ENCODE measurements around the gene PDGFRB.

GRCh38 chr5:150118561-150119229 is 37.0 kb downstream of the PDGFRB start:
- TF ChIP-seq EZH2 (IDR thresholded peaks at IDR 0.05; ENCODE audit: low read depth) = no peak
- TF ChIP-seq, protein P1, sequence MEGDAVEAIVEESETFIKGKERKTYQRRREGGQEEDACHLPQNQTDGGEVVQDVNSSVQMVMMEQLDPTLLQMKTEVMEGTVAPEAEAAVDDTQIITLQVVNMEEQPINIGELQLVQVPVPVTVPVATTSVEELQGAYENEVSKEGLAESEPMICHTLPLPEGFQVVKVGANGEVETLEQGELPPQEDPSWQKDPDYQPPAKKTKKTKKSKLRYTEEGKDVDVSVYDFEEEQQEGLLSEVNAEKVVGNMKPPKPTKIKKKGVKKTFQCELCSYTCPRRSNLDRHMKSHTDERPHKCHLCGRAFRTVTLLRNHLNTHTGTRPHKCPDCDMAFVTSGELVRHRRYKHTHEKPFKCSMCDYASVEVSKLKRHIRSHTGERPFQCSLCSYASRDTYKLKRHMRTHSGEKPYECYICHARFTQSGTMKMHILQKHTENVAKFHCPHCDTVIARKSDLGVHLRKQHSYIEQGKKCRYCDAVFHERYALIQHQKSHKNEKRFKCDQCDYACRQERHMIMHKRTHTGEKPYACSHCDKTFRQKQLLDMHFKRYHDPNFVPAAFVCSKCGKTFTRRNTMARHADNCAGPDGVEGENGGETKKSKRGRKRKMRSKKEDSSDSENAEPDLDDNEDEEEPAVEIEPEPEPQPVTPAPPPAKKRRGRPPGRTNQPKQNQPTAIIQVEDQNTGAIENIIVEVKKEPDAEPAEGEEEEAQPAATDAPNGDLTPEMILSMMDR (conservative IDR thresholded peaks at IDR 0.05) = no peak

Measured in PC-9 (cell line).